ENCODE data around the gene SENP1.

Gene SENP1

GRCh38 chr12:48036818-48037217 lies 69.1 kb downstream of the SENP1 start:
- no peak for DNase-seq (ENCODE audit: low read depth)

- no peak for DNase-seq (ENCODE audit: low read depth)
Measured at GRCh38 chr12:48034835-48035805, 70.8 kb downstream of the SENP1 start.

GRCh38 chr12:48033451-48033850 lies 72.4 kb downstream of the SENP1 start:
- no peak for DNase-seq (ENCODE audit: low read depth)

GRCh38 chr12:48032597-48032996 lies 73.3 kb downstream of the SENP1 start:
- no peak for DNase-seq (ENCODE audit: low read depth)

- DNase-seq (ENCODE audit: low read depth), result no peak
Measured at GRCh38 chr12:48031135-48031960, 74.5 kb downstream of the SENP1 start.

- no peak for DNase-seq (ENCODE audit: low read depth)
Measured at GRCh38 chr12:48030173-48030650, 75.7 kb downstream of the SENP1 start.

- DNase-seq (ENCODE audit: low read depth), result no peak
Measured at GRCh38 chr12:48029491-48030172, 76.2 kb downstream of the SENP1 start.

- DNase-seq (ENCODE audit: low read depth), result no peak
Measured at GRCh38 chr12:48028541-48029431, 77.1 kb downstream of the SENP1 start.

GRCh38 chr12:48027183-48028002 lies 78.5 kb downstream of the SENP1 start:
- DNase-seq (ENCODE audit: low read depth), result no peak

- DNase-seq (ENCODE audit: low read depth), result no peak
Measured at GRCh38 chr12:48026060-48026827, 79.6 kb downstream of the SENP1 start.

- DNase-seq (ENCODE audit: low read depth), result no peak
Measured at GRCh38 chr12:48025281-48025680, 80.6 kb downstream of the SENP1 start.

GRCh38 chr12:48024735-48025134 lies 81.1 kb downstream of the SENP1 start:
- no peak for DNase-seq (ENCODE audit: low read depth)

GRCh38 chr12:48023386-48023785 lies 82.5 kb downstream of the SENP1 start:
- DNase-seq (ENCODE audit: low read depth), result no peak

- DNase-seq (ENCODE audit: low read depth), result no peak
Measured at GRCh38 chr12:48022676-48023385, 83.0 kb downstream of the SENP1 start.

GRCh38 chr12:48022180-48022521 lies 83.7 kb downstream of the SENP1 start:
- no peak for DNase-seq (ENCODE audit: low read depth)

GRCh38 chr12:48021485-48022179 lies 84.2 kb downstream of the SENP1 start:
- peak; percentile 22 for DNase-seq (ENCODE audit: low read depth)

- DNase-seq (ENCODE audit: low read depth), result no peak
Measured at GRCh38 chr12:48019639-48020265, 86.1 kb downstream of the SENP1 start.

- DNase-seq (ENCODE audit: low read depth), result no peak
Measured at GRCh38 chr12:48018618-48018995, 87.3 kb downstream of the SENP1 start.
